Fibroblast of gingiva (primary cell): ENCODE data around the gene IKZF5.

ENCODE experiments used
- DNase-seq: peaks from one replicate; pipeline ENCODE4 v3.0.0-alpha.2; 2011; ENCODE audit warnings: low read depth

Gene IKZF5

DNA sequence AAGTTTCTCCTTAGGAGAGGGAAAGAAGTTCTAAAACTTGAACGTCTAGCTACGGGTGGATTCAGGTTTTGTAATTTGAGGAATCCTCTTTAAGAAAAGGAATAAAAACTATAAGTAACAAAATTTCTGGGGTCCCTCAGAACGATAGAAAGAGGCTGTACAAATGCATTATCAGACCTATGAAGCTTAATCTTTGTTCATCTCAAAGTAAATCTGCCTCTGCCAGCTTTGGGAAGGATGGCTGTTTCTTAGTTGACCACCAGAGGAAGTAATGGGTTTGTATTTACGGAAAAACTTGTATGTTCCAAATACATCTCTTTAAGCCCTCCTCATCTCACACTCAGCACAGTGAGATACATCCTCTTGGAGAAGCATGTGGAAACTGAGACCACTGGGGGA, 27.5 kb downstream of the IKZF5 start:
- DNase-seq, result peak; percentile 56

DNA sequence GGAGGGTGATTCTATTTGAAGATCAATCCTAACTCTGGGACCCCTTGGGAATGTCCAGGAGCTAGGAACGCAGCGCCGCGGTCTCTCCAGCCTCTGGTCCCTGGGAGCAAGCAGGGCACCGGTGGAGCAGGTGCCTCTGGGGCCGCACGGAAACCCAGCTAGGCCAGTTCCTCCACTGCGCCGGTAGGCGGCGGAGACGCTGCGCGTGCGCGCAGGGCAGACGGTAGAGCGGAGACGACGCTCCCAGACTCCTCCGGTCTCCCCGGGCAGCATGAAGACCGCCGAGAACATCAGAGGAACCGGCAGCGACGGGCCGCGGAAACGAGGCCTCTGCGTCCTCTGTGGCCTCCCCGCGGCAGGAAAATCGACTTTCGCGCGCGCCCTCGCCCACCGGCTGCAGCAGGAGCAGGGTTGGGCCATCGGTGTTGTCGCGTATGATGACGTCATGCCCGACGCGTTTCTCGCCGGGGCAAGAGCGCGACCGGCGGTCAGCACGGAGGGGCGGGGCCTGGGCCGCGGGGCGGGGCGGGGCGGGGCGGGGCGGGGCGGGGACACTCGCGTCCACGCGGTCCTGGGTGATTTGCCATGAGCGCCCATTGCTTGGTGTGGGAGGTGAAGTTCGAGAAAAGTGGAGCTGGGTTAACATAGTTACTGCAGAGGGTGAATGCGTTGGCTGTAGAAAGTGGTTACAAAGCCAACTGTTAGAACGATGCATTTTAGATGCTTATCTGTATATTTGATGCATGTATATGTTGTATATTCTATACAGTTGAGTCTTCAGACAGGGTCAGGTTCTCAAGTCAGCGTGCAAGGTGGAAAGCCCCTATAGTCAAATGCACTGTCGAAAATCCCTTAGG, 28.2 kb downstream of the IKZF5 start, which contains the start of gene PSTK:
Gene PSTK (plus strand): TSS at position 193 of the 857 bp plus-strand sequence. CDS start 79 bp downstream, at position 272.
- DNase-seq, result peak; percentile 90

DNA sequence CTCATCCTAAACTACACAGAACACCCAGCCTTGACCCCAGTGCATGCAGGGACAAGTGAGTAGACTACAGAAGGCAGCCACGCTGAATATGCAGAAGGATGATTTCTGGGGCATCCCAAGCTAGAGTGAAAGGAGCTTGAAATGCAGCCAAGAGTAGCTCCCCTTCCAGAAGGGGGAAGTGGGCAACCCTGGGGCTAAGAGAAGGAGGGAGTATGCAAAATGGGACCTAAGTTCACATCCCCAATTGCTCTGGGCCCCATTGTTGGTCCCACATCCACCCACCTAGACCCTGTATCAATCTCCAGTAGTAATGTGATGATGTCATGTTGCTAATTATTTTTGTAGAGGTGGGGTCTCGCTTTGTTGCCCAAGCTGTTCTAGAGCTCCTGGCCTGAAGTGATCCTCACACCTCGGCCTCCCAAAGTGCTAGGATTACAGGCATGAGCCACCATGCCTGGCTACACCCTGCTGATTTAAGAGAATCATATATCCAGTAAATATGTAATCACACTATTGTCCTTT, 34.0 kb downstream of the IKZF5 start:
- DNase-seq, result no peak

DNA sequence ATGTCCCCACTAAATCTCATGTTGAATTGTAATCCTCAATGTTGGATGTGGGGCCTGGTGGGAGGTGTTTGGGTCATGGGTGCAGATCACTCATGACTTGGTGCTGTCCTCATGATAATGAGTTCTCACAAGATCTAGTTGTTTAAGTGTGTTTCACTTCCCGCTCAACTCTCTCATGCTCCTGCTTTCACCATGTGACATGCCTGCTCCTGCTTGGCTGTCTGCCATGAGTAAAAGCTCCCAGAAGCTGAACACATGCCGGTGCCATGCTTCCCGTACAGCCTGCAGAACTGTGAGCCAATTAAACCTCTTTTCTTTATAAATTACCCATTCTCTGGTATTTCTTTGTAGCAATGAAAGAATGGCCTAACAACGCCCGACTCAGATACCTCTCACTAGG, 34.6 kb downstream of the IKZF5 start:
- no peak for DNase-seq

DNA sequence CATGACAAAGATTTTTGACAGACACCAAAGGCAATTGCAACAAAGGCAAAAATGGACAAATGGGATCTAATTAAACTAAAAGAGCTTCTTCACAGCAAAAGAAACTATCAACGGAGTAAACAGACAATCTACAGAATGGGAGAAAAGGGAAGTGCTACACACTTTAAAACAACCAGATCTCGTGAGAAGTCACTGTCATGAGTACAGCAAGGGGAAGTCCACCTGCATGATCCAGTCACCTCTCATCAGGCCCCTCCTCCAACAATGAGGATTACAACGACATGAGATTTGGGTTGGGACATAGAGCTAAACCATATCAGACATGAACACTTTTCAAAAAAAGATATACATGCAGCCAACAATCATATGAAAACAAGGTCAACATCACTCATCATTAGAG, 39.9 kb downstream of the IKZF5 start:
- no peak for DNase-seq

DNA sequence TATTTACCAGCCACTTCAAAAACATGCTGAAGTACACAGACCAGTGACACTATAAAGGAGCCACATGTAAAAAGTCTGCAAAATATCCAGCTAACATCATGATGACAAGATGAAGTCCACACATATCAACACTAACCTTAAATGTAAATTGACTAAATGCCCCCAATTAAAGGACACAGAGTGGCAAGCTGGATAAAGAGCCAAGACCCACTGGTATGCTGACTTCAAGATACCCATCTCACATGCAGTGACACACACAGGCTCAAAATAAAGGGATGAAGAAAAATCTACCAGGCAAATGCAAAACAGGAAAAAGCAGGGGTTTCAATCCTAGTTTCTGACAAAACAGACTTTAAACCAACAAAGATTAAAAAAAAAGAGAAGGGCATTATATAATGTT, 41.7 kb downstream of the IKZF5 start:
- DNase-seq, result no peak

DNA sequence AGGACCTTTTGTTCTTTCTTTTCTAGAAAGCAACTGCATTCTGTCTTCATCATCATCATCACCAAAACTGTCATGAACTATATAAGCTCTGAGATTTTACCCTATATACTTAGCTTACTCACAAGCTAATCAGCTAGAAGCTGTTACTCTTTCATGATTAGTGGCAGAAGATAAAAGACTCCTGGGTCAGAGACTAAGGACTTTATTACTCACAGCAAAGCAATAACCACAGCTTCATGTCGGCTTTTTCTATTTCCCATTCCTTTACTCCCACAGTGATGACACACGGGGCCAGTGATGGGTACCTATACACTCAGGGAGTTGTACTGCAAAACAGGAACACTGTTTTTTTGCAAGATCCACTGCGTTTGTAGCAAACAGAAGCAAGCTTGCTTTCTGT, 46.2 kb downstream of the IKZF5 start:
- no peak for DNase-seq

DNA sequence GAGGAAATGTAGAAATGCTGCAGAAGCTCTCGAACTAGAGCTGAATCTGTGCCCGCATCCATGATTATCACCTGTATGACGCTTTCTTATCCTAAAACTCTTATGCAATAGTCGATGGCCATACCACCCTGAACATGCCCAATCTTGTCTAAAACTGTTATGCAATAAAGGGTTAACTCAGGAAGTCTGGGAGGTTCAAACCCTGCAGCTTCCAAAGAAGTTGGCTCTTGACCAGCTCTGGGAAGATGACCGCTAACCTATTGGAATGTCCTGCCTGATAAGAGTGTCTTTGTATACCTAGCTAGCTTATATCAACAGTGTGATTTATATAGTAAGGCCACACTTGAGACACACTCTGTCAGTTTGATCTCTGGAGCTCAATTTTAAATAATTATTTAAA, 51.1 kb downstream of the IKZF5 start:
- no peak for DNase-seq

DNA sequence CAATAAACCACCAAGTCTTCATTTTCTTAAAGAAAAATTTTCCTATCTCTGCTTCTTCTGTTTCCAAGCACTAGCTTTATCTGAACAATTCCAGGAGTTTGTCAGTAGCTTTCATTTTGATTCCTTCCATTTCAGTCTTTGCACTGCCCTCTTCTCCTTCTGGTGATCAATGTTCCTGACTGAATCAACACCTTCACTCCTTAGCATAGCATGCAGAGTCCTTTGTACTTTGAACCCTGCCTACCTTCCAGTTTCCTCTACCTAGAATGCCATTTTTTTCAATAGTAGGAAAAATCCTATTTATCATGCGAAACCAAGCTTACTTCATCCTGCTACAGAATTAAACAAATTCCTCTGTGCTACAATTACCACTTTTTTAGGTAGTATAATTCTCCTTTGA, 52.7 kb downstream of the IKZF5 start:
- DNase-seq, result no peak

DNA sequence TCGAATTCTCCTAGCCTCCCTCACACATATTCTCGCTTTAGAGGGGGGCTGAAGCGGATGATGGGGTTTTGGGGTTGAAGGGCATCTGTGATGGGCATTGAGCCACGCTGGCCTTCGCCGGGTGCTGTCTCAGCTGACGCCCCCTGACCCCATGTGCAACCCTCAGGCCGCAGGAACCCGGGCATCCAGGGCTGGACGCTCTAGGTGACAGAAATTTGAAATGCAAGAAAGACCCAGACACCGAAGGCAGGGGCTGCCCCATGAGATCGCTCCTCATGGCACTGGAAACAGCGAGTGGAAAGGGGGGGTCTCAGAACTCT, 53.9 kb downstream of the IKZF5 start:
- no peak for DNase-seq

DNA sequence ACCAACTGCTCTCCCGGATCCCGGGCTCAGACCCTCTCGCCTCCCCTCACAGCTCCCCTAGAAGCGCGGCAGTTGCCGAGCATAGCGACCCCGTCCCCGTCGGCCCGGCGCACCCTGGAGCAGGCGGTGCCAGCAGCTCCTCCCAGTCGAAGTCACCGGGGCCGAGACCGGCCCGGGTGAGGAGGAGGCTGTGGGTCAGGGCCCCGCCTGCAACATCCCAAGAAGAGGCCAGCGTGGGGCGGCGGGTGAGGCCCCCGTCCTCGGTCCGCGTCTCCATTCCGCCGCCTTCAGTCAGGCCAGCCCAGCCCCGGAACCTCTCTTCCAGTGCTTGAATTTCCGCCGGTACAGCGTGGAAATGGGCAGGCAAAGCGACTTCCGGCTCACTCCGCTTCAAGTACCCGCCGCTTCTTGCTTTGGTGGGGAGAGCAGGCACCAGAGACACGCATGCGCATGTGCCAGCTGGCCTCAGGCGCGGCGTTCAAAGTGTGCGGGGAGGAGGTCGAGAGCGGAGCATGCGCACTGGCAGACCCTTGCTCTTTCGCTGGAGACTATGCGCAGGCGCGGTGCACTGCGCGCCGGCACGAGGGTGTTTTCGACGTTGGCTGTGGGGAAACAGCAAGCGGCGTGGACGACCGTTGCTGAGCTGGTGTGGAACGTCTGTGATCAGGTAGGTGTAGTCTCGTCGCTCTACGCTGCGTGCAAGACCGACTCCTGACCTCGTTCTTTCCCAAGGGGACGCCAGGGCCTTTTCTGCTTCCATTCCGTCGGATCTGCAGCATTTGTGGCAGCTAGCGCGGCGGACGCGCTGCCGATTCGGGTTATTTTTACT, 54.5 kb downstream of the IKZF5 start, which contains the start of gene C10orf88:
Gene C10orf88 (minus strand): TSS at position 326 of the 829 bp plus-strand sequence. CDS start 49 bp downstream, at position 277.
- DNase-seq, result peak; percentile 99

DNA sequence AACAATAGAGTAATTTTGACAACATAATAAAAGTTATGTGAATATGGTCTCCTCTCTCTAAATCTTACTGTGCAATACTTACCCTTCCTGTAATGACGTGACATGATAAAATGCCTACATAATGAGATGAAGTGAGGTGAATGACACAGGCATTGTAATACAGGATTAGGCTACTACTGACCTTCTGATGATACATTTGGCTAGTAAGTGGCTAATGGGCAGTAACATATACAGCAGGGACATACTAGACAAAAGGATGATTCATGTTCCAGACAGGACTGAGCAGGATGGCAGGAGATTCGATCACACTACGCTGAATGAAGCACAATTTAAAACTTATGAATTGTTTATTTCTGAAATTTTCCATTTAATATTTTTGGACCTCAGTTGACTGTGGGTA, 59.3 kb downstream of the IKZF5 start:
- DNase-seq, result no peak
